DMS 273 (cell line): ENCODE results near the gene EML5.

Source experiments
- DNase-seq: peaks from one replicate; lab custom pipeline; 2025; ENCODE audit not compliant: unreplicated experiment; lab: John Stamatoyannopoulos, UW

The EML5 gene

DNA sequence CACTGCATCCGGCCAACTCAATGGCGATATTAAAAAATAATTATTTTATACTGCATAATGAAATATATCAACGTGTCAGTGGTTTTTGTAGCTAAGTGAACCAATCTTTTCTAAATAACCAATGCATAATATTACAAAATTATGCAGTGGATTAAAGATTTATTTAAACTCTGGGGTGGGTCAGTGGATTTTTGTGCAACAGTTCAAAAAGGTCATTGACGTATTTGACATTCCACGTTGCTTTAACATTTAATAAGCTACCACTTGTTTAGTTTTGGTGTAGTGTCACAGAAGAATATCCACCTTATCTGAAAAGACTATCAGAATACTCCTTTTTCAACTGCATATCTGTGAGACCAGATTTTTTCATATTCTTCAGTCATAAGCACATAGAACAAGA lies 227.3 kb downstream of the EML5 start:
- DNase-seq: no peak

- DNase-seq: no peak
Observed at GRCh38 chr14:88563845-88564244, 228.9 kb downstream of the EML5 start.

DNA sequence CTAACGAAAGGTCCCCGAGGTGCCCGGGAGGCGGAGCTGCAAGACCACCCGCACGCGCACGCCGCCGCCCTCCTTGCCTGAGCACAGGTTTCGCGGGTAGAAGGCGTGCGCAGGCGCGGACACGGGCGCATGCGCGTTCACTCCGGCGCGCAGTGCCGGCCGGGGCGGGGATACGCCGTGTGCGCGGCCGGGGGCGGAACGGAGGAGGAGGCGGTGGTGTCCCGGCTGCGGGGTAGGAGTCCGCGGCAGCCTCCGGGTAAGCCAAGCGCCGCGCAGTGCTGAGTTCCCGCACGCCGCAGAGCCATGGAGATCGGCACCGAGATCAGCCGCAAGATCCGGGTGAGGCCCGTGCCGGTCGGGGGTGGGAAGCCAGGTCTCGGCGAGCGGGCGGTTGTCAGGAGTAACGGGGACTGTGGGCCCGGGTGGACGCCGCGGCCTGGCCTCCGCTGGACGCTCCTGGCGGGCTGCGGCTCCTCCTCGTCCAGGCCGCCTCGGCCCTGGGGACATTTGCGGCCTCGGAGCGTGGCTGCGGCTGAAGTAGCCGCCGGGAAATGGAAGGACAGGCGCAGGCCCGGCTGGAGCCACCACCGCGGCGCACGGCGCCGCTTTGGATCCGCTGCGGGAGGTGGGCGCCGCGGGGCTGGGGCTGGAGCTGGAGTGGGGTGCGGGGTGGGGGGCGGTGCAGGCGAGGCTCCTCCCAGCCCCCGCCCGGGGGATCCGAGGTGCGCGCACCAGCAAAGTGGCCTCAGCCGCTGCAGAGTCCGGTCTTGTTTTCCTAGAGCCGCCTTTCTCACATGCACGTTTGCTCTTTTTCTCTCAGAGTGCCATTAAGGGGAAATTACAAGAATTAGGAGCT lies 229.7 kb downstream of the EML5 start, which contains the start of gene ZC3H14:
TSS of gene ZC3H14 (plus strand) at position 207 of the 856 bp plus-strand sequence. CDS start at position 304, 97 bp downstream.
- peak; percentile 97 for DNase-seq

DNA sequence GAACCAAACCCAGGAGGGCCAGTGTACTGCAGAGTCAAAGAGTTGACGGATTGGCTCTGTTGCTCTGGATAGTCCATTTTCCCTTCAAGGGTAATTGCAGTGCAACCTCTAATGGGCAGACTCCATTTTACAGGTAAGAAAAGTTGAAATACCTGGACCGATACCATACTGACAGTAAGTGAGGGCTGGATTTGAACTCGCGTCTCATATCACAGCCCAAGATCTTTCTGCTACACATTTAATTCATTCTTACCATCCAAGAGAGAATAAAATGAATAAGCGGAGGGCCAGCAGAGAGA lies 230.3 kb downstream of the EML5 start:
- DNase-seq: no peak
